ENCODE data around the gene GJA4. TPM values are rescaled to one million over a fixed set of nuclear protein-coding genes. Genes with fewer than 3 reads are reported as not detected.

GJA4 gene
- total and polyA plus RNA-seq, 2 donors (not counting 1 experiment from before 2014, with no cell fraction given) = not detected

DNA sequence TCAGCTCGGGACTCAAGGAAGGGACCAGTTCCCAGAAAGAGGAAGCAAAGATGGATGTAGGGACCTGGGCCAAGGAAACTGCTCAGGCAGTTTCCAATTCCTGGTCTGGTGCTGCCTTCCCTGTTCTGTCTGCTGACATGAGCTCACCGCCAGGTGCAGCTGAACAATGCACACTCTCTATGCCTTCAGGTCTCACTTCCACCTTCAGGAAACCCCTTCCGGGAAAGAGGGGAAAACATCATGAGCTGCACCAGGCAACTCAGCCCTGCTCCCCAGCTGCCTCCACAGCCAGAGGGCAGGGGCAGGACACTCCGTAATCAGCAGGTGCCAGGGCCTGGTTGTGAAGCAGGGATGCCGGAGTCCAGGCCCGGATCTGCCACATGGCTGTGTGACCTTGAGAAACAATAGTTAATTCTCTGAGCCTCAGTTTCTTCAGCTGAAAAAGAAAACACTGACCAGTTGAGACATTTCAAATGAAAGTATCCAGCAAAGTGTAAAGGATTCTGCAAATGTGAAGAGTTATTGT lies 39.0 kb downstream of the GJA4 start:
- ATAC-seq (ENCODE audit: low read depth) (no peak), DNase-seq (no peak)
- TF ChIP-seq EZH2 (IDR thresholded peaks at IDR 0.05; ENCODE audit: borderline replicate concordance, insufficient read depth, low read depth, low read length, poor library complexity, severe bottlenecking) = no peak
- TF ChIP-seq, protein P1, sequence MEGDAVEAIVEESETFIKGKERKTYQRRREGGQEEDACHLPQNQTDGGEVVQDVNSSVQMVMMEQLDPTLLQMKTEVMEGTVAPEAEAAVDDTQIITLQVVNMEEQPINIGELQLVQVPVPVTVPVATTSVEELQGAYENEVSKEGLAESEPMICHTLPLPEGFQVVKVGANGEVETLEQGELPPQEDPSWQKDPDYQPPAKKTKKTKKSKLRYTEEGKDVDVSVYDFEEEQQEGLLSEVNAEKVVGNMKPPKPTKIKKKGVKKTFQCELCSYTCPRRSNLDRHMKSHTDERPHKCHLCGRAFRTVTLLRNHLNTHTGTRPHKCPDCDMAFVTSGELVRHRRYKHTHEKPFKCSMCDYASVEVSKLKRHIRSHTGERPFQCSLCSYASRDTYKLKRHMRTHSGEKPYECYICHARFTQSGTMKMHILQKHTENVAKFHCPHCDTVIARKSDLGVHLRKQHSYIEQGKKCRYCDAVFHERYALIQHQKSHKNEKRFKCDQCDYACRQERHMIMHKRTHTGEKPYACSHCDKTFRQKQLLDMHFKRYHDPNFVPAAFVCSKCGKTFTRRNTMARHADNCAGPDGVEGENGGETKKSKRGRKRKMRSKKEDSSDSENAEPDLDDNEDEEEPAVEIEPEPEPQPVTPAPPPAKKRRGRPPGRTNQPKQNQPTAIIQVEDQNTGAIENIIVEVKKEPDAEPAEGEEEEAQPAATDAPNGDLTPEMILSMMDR (IDR thresholded peaks at IDR 0.05) = no peak
- Histone ChIP-seq H3K36me3 (replicated peaks in 1 of 2; ENCODE audit: control extremely low read depth in 1 of 2, control insufficient read depth in 1 of 2, extremely low read depth in 1 of 2, insufficient read depth in 2 of 2, low read length in 1 of 2) (no peaks in the 10 kb centered on the region), H3K27me3 (replicated peaks in 1 of 4; ENCODE audit: control extremely low read depth in 1 of 4, control insufficient read depth in 3 of 4, insufficient read depth in 4 of 4, low read length in 3 of 4) (no peaks in the 10 kb centered on the region), H3K9ac (ENCODE audit: low read length) (no peak overlapping the region), H4K20me1 (ENCODE audit: control insufficient read depth, insufficient read depth, low read length, poor library complexity, severe bottlenecking) (no peaks in the 10 kb centered on the region), H3K4me1 (ENCODE audit: control insufficient read depth in 2 of 2, insufficient read depth in 2 of 2, low read length in 2 of 2) (no peaks in the 10 kb centered on the region), H3K79me2 (ENCODE audit: control insufficient read depth, insufficient read depth, low read length) (no peaks in the 10 kb centered on the region), H3K27ac (ENCODE audit: low read length in 2 of 2) (no peak overlapping the region), H3K4me3 (ENCODE audit: control extremely low read depth in 1 of 5, extremely low read depth in 1 of 5, insufficient read depth in 1 of 5, low read depth in 2 of 5, low read length in 4 of 5) (no peak overlapping the region), H2AFZ (ENCODE audit: insufficient read depth, low read depth, low read length, poor library complexity, severe bottlenecking) (no peak overlapping the region), H3K9me3 (ENCODE audit: control extremely low read depth in 1 of 3, control insufficient read depth in 2 of 3, insufficient read depth in 1 of 3, low read length in 2 of 3) (no peaks in the 10 kb centered on the region), H3K4me2 (replicated peaks; ENCODE audit: low read depth, low read length, poor library complexity, severe bottlenecking) (no peak overlapping the region)
- 85% methylated on average over 6 of the region's 6 CpGs for WGBS (ENCODE audit: insufficient coverage)
- Mint-ChIP-seq H3K27me3 (no peaks in the 10 kb centered on the region), H3K4me3 (no peak overlapping the region), H3K4me1 (no peaks in the 10 kb centered on the region), H3K9me3 (ENCODE audit: insufficient read depth) (no peaks in the 10 kb centered on the region), H3K27ac (no peak overlapping the region)
- ChIA-PET CTCF (no interaction called here), POLR2A (no interaction called here)
- intact Hi-C loops (cut with micrococcal nuclease) = no loop called here

DNA sequence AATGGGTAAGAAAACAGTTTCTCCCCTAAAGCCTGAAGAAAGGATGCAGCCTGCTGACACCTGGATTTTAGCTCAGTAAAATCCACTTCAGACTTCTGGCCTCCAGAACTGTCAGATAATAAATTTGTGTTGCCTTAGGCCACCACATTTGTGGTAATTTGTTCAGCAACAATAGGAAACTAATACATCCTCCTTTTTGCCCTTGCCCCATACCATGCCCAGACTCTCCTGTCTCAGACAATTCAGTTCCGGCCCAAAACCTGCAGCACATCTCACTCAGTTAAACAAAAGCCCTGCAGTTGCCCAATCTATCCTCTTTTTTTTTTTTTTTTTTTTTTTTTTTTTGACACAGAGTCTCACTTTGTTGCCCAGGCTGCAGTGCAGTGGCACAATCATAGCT lies 40.9 kb downstream of the GJA4 start:
- TF ChIP-seq EZH2 (IDR thresholded peaks at IDR 0.05; ENCODE audit: borderline replicate concordance, insufficient read depth, low read depth, low read length, poor library complexity, severe bottlenecking) = no peak
- TF ChIP-seq, protein P1 (IDR thresholded peaks at IDR 0.05) = no peak
- intact Hi-C loops (cut with micrococcal nuclease) = no loop called here
- no peak overlapping the region for H3K4me3 ChIP-seq (ENCODE audit: control extremely low read depth in 1 of 5, extremely low read depth in 1 of 5, insufficient read depth in 1 of 5, low read depth in 2 of 5, low read length in 4 of 5)
- no peaks in the 10 kb centered on the region for H3K27me3 ChIP-seq (replicated peaks in 1 of 4; ENCODE audit: control extremely low read depth in 1 of 4, control insufficient read depth in 3 of 4, insufficient read depth in 4 of 4, low read length in 3 of 4)
- ATAC-seq (ENCODE audit: low read depth) (no peak), DNase-seq (no peak)
- H4K20me1 ChIP-seq (ENCODE audit: control insufficient read depth, insufficient read depth, low read length, poor library complexity, severe bottlenecking) = no peaks in the 10 kb centered on the region
- Mint-ChIP-seq H3K9me3 (ENCODE audit: insufficient read depth) (no peaks in the 10 kb centered on the region), H3K27ac (no peak overlapping the region), H3K4me1 (no peaks in the 10 kb centered on the region), H3K27me3 (no peaks in the 10 kb centered on the region), H3K4me3 (no peak overlapping the region)
- H3K36me3 ChIP-seq (replicated peaks in 1 of 2; ENCODE audit: control extremely low read depth in 1 of 2, control insufficient read depth in 1 of 2, extremely low read depth in 1 of 2, insufficient read depth in 2 of 2, low read length in 1 of 2) = no peaks in the 10 kb centered on the region
- H3K9me3 ChIP-seq (ENCODE audit: control extremely low read depth in 1 of 3, control insufficient read depth in 2 of 3, insufficient read depth in 1 of 3, low read length in 2 of 3) = no peaks in the 10 kb centered on the region
- no peak overlapping the region for H3K4me2 ChIP-seq (replicated peaks; ENCODE audit: low read depth, low read length, poor library complexity, severe bottlenecking)
- H3K4me1 ChIP-seq (ENCODE audit: control insufficient read depth in 2 of 2, insufficient read depth in 2 of 2, low read length in 2 of 2) = no peaks in the 10 kb centered on the region
- no peak overlapping the region for H2AFZ ChIP-seq (ENCODE audit: insufficient read depth, low read depth, low read length, poor library complexity, severe bottlenecking)
- H3K27ac ChIP-seq (ENCODE audit: low read length in 2 of 2) = no peak overlapping the region
- no peaks in the 10 kb centered on the region for H3K79me2 ChIP-seq (ENCODE audit: control insufficient read depth, insufficient read depth, low read length)
- ChIA-PET POLR2A (no interaction called here), CTCF (no interaction called here)
- no peak overlapping the region for H3K9ac ChIP-seq (ENCODE audit: low read length)
- 82% methylated on average over 1 of the region's 1 CpG for WGBS (ENCODE audit: insufficient coverage)

Data from B cell (primary cell).